ENCODE data around the gene CP.

GRCh38 chr3:149203758-149204157 is 17.9 kb downstream of the CP start:
- no peak for TF ChIP-seq CTCF (conservative IDR thresholded peaks at IDR 0.05)
- TF ChIP-seq EZH2 (IDR thresholded peaks at IDR 0.05; ENCODE audit: low read depth), result no peak

Data from PC-9 (cell line).